ENCODE measurements around the gene OR4F15. TPM values are rescaled to one million over a fixed set of nuclear protein-coding genes. Genes with fewer than 3 reads are reported as not detected.

OR4F15 gene
- total and polyA plus RNA-seq, 2 donors (not counting 3 experiments of a cell fraction or from before 2014, with no cell fraction given) = not detected

DNA sequence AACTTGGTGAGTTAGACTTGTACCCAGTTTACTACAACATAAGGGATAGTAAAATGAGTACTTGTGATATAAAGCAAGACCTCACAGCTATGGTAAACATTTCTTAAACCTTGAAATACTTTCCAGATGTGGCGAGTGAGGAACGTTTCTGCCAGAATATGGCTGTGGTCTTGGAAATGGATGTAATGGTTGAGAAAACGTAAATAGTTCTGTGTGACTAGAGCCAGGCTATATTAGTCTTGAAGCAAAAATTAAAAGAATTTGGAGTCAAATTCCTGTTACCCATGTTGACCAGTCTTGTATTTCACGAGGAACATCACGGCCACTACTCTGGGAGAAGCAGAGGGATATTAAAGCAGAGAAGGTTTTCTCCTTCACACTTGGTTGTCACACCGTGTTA is 15.3 kb downstream of the OR4F15 start:
- DNase-seq (ENCODE audit: low read depth, low spot score) = no peak

More for the DNA sequence above, 15.3 kb downstream of the OR4F15 start:
- POLR2A ChIA-PET = no interaction called here
- no peak for FAIRE-seq
- no peaks in the 10 kb centered on the region for H3K9me1 ChIP-seq (replicated peaks; ENCODE audit: control insufficient read depth, extremely low read depth, insufficient read depth, low read length)
- no TSS peak for BruUV-seq (replicated peaks)
- no peaks in the 10 kb centered on the region for H3K79me2 ChIP-seq (ENCODE audit: control insufficient read depth, insufficient read depth, low read length)
- H3K36me3 ChIP-seq (ENCODE audit: control insufficient read depth in 2 of 2, extremely low read depth in 1 of 2, insufficient read depth in 2 of 2, low read length in 2 of 2) = no peaks in the 10 kb centered on the region
- CTCF ChIA-PET = no interaction called here
- H3K9me3 ChIP-seq (replicated peaks; ENCODE audit: control insufficient read depth, insufficient read depth, low read length) = no peaks in the 10 kb centered on the region
- no peak overlapping the region for H3K9ac ChIP-seq (replicated peaks; ENCODE audit: extremely low read depth, insufficient read depth, low read length)
- no peaks in the 10 kb centered on the region for H3K4me1 ChIP-seq (ENCODE audit: control insufficient read depth, extremely low read depth, insufficient read depth, low read length)
- dilution Hi-C loops (cut with MboI; ENCODE audit: extremely low pct_ligation_motif_present, low sequenced_read_pairs) (no loop called here), intact Hi-C loops (cut with micrococcal nuclease) (no loop called here)
- no peak overlapping the region for H2AFZ ChIP-seq (ENCODE audit: low read depth, low read length)
- H3K4me3 ChIP-seq (replicated peaks in 1 of 3; ENCODE audit: insufficient read depth in 1 of 3, low read depth in 1 of 3, low read length in 3 of 3) = no peak overlapping the region
- no peaks in the 10 kb centered on the region for H4K20me1 ChIP-seq (replicated peaks; ENCODE audit: control insufficient read depth, extremely low read depth, insufficient read depth, low read length)
- no peak for TF ChIP-seq EZH2 (IDR thresholded peaks at IDR 0.05; ENCODE audit: borderline replicate concordance, low read depth, low read length, severe bottlenecking)
- TF ChIP-seq POLR2A (IDR thresholded peaks at IDR 0.05; ENCODE audit: low read depth, low read length) = no peak
- TF ChIP-seq FOS (IDR thresholded peaks at IDR 0.05; ENCODE audit: borderline replicate concordance, insufficient read depth, low read length) = no peak
- TF ChIP-seq, protein P1, sequence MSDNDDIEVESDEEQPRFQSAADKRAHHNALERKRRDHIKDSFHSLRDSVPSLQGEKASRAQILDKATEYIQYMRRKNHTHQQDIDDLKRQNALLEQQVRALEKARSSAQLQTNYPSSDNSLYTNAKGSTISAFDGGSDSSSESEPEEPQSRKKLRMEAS (IDR thresholded peaks at IDR 0.05; ENCODE audit: insufficient read depth, insufficient read length) = no peak
- no peak for TF ChIP-seq MYC (IDR thresholded peaks at IDR 0.05; ENCODE audit: low read depth, low read length)
- TF ChIP-seq, protein P2, sequence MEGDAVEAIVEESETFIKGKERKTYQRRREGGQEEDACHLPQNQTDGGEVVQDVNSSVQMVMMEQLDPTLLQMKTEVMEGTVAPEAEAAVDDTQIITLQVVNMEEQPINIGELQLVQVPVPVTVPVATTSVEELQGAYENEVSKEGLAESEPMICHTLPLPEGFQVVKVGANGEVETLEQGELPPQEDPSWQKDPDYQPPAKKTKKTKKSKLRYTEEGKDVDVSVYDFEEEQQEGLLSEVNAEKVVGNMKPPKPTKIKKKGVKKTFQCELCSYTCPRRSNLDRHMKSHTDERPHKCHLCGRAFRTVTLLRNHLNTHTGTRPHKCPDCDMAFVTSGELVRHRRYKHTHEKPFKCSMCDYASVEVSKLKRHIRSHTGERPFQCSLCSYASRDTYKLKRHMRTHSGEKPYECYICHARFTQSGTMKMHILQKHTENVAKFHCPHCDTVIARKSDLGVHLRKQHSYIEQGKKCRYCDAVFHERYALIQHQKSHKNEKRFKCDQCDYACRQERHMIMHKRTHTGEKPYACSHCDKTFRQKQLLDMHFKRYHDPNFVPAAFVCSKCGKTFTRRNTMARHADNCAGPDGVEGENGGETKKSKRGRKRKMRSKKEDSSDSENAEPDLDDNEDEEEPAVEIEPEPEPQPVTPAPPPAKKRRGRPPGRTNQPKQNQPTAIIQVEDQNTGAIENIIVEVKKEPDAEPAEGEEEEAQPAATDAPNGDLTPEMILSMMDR (IDR thresholded peaks at IDR 0.05; ENCODE audit: extremely low read depth in 1 of 2, insufficient read depth in 1 of 2, low read depth in 1 of 2, low read length in 2 of 2) = no peak
- TF ChIP-seq GATA2 (IDR thresholded peaks at IDR 0.05; ENCODE audit: insufficient read depth, insufficient read length, low read depth, low read length) = no peak
- TF ChIP-seq JUN (IDR thresholded peaks at IDR 0.05; ENCODE audit: borderline replicate concordance, insufficient read depth, insufficient read length, low read depth) = no peak
- no peak for TF ChIP-seq POLR2AphosphoS5 (IDR thresholded peaks at IDR 0.05; ENCODE audit: insufficient read depth, low read depth, low read length)
- no peaks in the 10 kb centered on the region for H3K27me3 ChIP-seq (ENCODE audit: control insufficient read depth in 2 of 2, insufficient read depth in 2 of 2, low read length in 2 of 2)
- no peak overlapping the region for H3K27ac ChIP-seq (ENCODE audit: insufficient read depth, low read depth, low read length)
- no peak overlapping the region for H3K4me2 ChIP-seq (ENCODE audit: insufficient read depth, low read length)
